Endothelial cell of umbilical vein (primary cell): ENCODE data around the gene LDOC1. TPM values are rescaled to one million over a fixed set of nuclear protein-coding genes. Genes with fewer than 3 reads are reported as not detected.

ENCODE experiments used
- BruUV-seq: library from RNA; stranded (reverse); fragments of 400-500 nt; replicated peaks from 2 replicates; lab custom pipeline; 2021; lab: Mats Ljungman, UMichigan
- CTCF ChIA-PET: fragments of 300-600, 350-600 bp; sonication (Branson Sonifier 250); formaldehyde crosslinking; loops from one replicate; lab custom pipeline; 2021; ENCODE audit warnings: antibody characterized with exemption, inconsistent platforms; lab: Charles Lee
- POLR2A ChIA-PET: fragments of 300-600, 350-600 bp; sonication (Branson Sonifier 250); formaldehyde crosslinking; loops from one replicate; lab custom pipeline; 2021; ENCODE audit warnings: antibody characterized with exemption, inconsistent platforms; lab: Charles Lee
- DNase-seq: peaks from one replicate; pipeline ENCODE4 v3.0.0-alpha.2; 2011; ENCODE audit warnings: low read depth, low spot score
- FAIRE-seq: peaks from 2 replicates; lab custom pipeline; 2011; peaks lifted over from hg19 to GRCh38; lab: Jason Lieb, UNC
- H2AFZ ChIP-seq: 2 replicates; pipeline ENCODE4 v1.6.0; 2012; ENCODE audit warnings: low read depth, low read length, control low read depth, inconsistent platforms
- H3K27ac ChIP-seq: 2 replicates; pipeline ENCODE4 v1.5.1; 2011; ENCODE audit warnings: low read depth, mild to moderate bottlenecking, control low read depth, low read length, moderate library complexity; ENCODE audit not compliant: insufficient read depth
- H3K27me3 ChIP-seq, 2 experiments: 2 replicates each; pipeline versions ENCODE4 v1.6.0 to v1.6.1; 2011; ENCODE audit warnings: low read length in 2 of 2, mixed read lengths in 1 of 2; ENCODE audit not compliant: control insufficient read depth in 2 of 2, insufficient read depth in 2 of 2
- H3K36me3 ChIP-seq, 2 experiments: 2 replicates in 1 of 2; 3 replicates in 1 of 2; pipeline ENCODE4 v1.5.1; 2011; ENCODE audit warnings: low read length in 2 of 2, mild to moderate bottlenecking in 1 of 2, moderate library complexity in 1 of 2; ENCODE audit not compliant: control insufficient read depth in 2 of 2, insufficient read depth in 2 of 2; ENCODE audit errors: extremely low read depth in 1 of 2
- H3K4me1 ChIP-seq: 3 replicates; pipeline ENCODE4 v1.5.1; 2011; ENCODE audit warnings: mild to moderate bottlenecking, low read length; ENCODE audit not compliant: control insufficient read depth, insufficient read depth; ENCODE audit errors: extremely low read depth
- H3K4me2 ChIP-seq: 2 replicates; pipeline ENCODE4 v1.6.1; 2011; ENCODE audit warnings: low read length, control low read depth, mixed read lengths; ENCODE audit not compliant: insufficient read depth
- H3K4me3 ChIP-seq, 3 experiments: fragments of 200-600 bp in 1 of 3; sonication (generic), shearing (Covaris generic) in 1 of 3; replicated peaks in 1 of 3; 2 replicates each; pipeline ENCODE4 v1.5.1; 2011 to 2016; ENCODE audit warnings: control low read depth in 3 of 3, low read length in 3 of 3, mild to moderate bottlenecking in 2 of 3, inconsistent platforms in 1 of 3, low read depth in 1 of 3, moderate library complexity in 1 of 3; ENCODE audit not compliant: insufficient read depth in 1 of 3
- H3K79me2 ChIP-seq: 2 replicates; pipeline ENCODE4 v1.6.0; 2012; ENCODE audit warnings: low read length, inconsistent platforms; ENCODE audit not compliant: control insufficient read depth, insufficient read depth
- H3K9ac ChIP-seq: replicated peaks from 2 replicates; pipeline ENCODE3; 2011; ENCODE audit warnings: low read length, control low read depth; ENCODE audit not compliant: insufficient read depth; ENCODE audit errors: extremely low read depth
- H3K9me1 ChIP-seq: replicated peaks from 3 replicates; pipeline ENCODE4 v1.6.0; 2011; ENCODE audit warnings: mild to moderate bottlenecking, low read length; ENCODE audit not compliant: control insufficient read depth, insufficient read depth; ENCODE audit errors: extremely low read depth
- H3K9me3 ChIP-seq: replicated peaks from 2 replicates; pipeline ENCODE4 v1.5.1; 2012; ENCODE audit warnings: low read length, inconsistent platforms; ENCODE audit not compliant: control insufficient read depth, insufficient read depth
- H4K20me1 ChIP-seq: replicated peaks from 2 replicates; pipeline ENCODE3; 2011; ENCODE audit warnings: mild to moderate bottlenecking, low read length; ENCODE audit not compliant: control insufficient read depth, insufficient read depth; ENCODE audit errors: extremely low read depth
- EZH2 ChIP-seq: IDR thresholded peaks from 2 replicates; pipeline ENCODE4 v1.6.1; 2012; ENCODE audit warnings: borderline replicate concordance, low read depth, mild to moderate bottlenecking, moderate library complexity, low read length, inconsistent platforms; ENCODE audit not compliant: severe bottlenecking
- FOS ChIP-seq: IDR thresholded peaks from 2 replicates; pipeline ENCODE4 v1.6.1; 2011; ENCODE audit warnings: mild to moderate bottlenecking, low read length, moderate library complexity, borderline replicate concordance; ENCODE audit not compliant: insufficient read depth
- GATA2 ChIP-seq: IDR thresholded peaks from 2 replicates; pipeline ENCODE4 v1.7.0; 2011; ENCODE audit warnings: low read depth, mild to moderate bottlenecking, moderate library complexity, mixed read lengths, low read length; ENCODE audit not compliant: insufficient read length, insufficient read depth
- JUN ChIP-seq: IDR thresholded peaks from 2 replicates; pipeline ENCODE4 v1.6.1; 2011; ENCODE audit warnings: borderline replicate concordance, low read depth; ENCODE audit not compliant: insufficient read length, insufficient read depth
- MYC ChIP-seq: IDR thresholded peaks from one replicate; pipeline ENCODE4 v1.6.1; 2011; ENCODE audit warnings: mild to moderate bottlenecking, low read depth, low read length
- POLR2A ChIP-seq: IDR thresholded peaks from 2 replicates; pipeline ENCODE4 v1.6.1; 2012; ENCODE audit warnings: low read depth, mild to moderate bottlenecking, control low read depth, low read length
- POLR2AphosphoS5 ChIP-seq: IDR thresholded peaks from 2 replicates; pipeline ENCODE4 v1.6.1; 2012; ENCODE audit warnings: low read depth, mild to moderate bottlenecking, control low read depth, low read length, moderate library complexity; ENCODE audit not compliant: insufficient read depth
- dilution Hi-C: fragments of 300-500 bp; cut with MboI; formaldehyde crosslinking; loops from one replicate; pipeline ENCODE4 v1.15.0; 2019; ENCODE audit warnings: low sequenced_read_pairs; ENCODE audit not compliant: extremely low pct_ligation_motif_present
- intact Hi-C: fragments of 100-400 bp; cut with micrococcal nuclease; formaldehyde crosslinking; loops from one replicate; pipeline ENCODE4 v1.10.0; 2022
- polyA plus RNA-seq, 4 experiments: library from polyadenylated mRNA; depleted of rRNA in 3 of 4; stranded (reverse) in 3 of 4; unstranded in 1 of 4; fragments of >200 nt; gene quantifications; 2 replicates each; pipeline versions ENCODE4 v1.2.1 to v1.2.3, GENCODE V29; 2011 to 2012; ENCODE audit warnings: missing spikeins in 1 of 4
- total RNA-seq: library from RNA; stranded (reverse); gene quantifications from 2 replicates; pipeline ENCODE4 v1.2.3, GENCODE V29; 2021
- TF ChIP-seq, protein P1 (sequence below): IDR thresholded peaks from 2 replicates; pipeline ENCODE4 v1.6.1; 2011; ENCODE audit not compliant: insufficient read depth, insufficient read length
- TF ChIP-seq, protein P2 (sequence below), 2 donors: IDR thresholded peaks; 1 replicate in 1 of 2; 2 replicates in 1 of 2; pipeline ENCODE4 v1.5.1; 2011; ENCODE audit warnings: low read length in 2 of 2, mild to moderate bottlenecking in 2 of 2, moderate library complexity in 2 of 2, control low read depth in 1 of 2, inconsistent platforms in 1 of 2, low read depth in 1 of 2; ENCODE audit not compliant: insufficient read depth in 1 of 2; ENCODE audit errors: extremely low read depth in 1 of 2

Gene LDOC1
- total and polyA plus RNA-seq, 2 donors (not counting 3 experiments of a cell fraction or from before 2014, with no cell fraction given), result 23.0 to 51.4 TPM

DNA sequence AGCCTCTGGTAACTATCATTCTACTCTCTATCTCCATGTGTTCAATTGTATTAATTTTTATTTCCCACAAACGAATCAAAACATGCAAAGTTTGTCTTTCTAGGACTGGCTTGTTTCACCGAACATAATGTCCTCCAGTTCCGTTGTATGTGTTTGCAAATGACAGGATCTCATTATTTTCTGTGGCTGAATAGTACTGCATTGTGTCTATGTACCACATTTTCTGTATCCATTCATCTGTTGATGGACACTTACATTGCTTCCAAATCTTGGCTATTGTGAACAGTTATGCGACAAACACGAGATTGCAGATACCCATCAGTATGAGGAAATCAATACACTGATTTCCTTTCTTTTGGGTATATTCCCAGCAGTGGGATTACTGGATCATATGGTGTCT, 8.4 kb upstream of the LDOC1 start:
- no peak for FAIRE-seq
- intact Hi-C loops, result no loop called here

More for the DNA sequence above, 8.4 kb upstream of the LDOC1 start:
- no peak overlapping the region for H3K27ac ChIP-seq
- dilution Hi-C loops, result no loop called here
- H3K27me3 ChIP-seq, result no peaks in the 10 kb centered on the region
- no peaks in the 10 kb centered on the region for H3K9me3 ChIP-seq
- BruUV-seq, result no TSS peak
- no peaks in the 10 kb centered on the region for H3K4me1 ChIP-seq
- H4K20me1 ChIP-seq, result no peaks in the 10 kb centered on the region
- H3K9me1 ChIP-seq, result no peaks in the 10 kb centered on the region
- no peak for DNase-seq
- H3K36me3 ChIP-seq, result no peaks in the 10 kb centered on the region
- no peak for TF ChIP-seq EZH2
- TF ChIP-seq JUN, result no peak
- no peak for TF ChIP-seq MYC
- TF ChIP-seq, protein P1, sequence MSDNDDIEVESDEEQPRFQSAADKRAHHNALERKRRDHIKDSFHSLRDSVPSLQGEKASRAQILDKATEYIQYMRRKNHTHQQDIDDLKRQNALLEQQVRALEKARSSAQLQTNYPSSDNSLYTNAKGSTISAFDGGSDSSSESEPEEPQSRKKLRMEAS, result no peak
- no peak for TF ChIP-seq POLR2A
- no peak for TF ChIP-seq FOS
- no peak for TF ChIP-seq GATA2
- TF ChIP-seq, protein P2, sequence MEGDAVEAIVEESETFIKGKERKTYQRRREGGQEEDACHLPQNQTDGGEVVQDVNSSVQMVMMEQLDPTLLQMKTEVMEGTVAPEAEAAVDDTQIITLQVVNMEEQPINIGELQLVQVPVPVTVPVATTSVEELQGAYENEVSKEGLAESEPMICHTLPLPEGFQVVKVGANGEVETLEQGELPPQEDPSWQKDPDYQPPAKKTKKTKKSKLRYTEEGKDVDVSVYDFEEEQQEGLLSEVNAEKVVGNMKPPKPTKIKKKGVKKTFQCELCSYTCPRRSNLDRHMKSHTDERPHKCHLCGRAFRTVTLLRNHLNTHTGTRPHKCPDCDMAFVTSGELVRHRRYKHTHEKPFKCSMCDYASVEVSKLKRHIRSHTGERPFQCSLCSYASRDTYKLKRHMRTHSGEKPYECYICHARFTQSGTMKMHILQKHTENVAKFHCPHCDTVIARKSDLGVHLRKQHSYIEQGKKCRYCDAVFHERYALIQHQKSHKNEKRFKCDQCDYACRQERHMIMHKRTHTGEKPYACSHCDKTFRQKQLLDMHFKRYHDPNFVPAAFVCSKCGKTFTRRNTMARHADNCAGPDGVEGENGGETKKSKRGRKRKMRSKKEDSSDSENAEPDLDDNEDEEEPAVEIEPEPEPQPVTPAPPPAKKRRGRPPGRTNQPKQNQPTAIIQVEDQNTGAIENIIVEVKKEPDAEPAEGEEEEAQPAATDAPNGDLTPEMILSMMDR (IDR thresholded peaks at IDR 0.05; ENCODE audit: extremely low read depth in 1 of 2, insufficient read depth in 1 of 2, low read depth in 1 of 2, low read length in 2 of 2), result no peak
- no peak for TF ChIP-seq POLR2AphosphoS5
- no peak overlapping the region for H3K9ac ChIP-seq
- H3K4me2 ChIP-seq, result no peak overlapping the region
- no peak overlapping the region for H2AFZ ChIP-seq
- ChIA-PET POLR2A (no interaction called here), CTCF (no interaction called here)
- H3K4me3 ChIP-seq, result no peak overlapping the region
- H3K79me2 ChIP-seq, result no peaks in the 10 kb centered on the region
